ENCODE data around the gene NR2F1-AS1.

Gene NR2F1-AS1

DNA sequence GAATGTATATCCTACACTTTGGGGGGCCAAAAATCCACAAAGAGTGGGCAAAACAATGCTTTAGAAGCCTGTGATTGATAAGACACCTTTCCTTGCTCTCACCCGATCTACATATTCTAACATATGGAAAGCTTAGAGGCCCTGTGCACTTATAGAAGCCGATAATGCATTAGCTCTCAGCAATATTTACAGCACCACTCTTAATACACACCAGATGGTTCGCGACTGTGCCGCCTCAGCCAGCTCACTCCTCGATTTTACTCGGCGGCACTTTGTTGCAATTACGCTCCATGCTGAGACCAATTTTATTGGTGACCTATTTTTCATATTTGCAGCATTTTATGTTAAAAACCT lies 20.8 kb upstream of the NR2F1-AS1 start:
- no peak for TF ChIP-seq LEF1 (IDR thresholded peaks at IDR 0.05; ENCODE audit: borderline replicate concordance)
- TF ChIP-seq TARDBP (IDR thresholded peaks at IDR 0.05) = no peak
- TF ChIP-seq FOXM1 (IDR thresholded peaks at IDR 0.05; ENCODE audit: borderline replicate concordance) = no peak
- TF ChIP-seq, protein P1, sequence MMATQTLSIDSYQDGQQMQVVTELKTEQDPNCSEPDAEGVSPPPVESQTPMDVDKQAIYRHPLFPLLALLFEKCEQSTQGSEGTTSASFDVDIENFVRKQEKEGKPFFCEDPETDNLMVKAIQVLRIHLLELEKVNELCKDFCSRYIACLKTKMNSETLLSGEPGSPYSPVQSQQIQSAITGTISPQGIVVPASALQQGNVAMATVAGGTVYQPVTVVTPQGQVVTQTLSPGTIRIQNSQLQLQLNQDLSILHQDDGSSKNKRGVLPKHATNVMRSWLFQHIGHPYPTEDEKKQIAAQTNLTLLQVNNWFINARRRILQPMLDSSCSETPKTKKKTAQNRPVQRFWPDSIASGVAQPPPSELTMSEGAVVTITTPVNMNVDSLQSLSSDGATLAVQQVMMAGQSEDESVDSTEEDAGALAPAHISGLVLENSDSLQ (IDR thresholded peaks at IDR 0.05) = no peak
- TF ChIP-seq CTBP1 (IDR thresholded peaks at IDR 0.05; ENCODE audit: borderline replicate concordance) = peak; percentile 14; the same call in 1 of the 2 replicates
- no peak for DNase-seq (ENCODE audit: extremely low spot score)
- ChIA-PET POLR2A (interaction anchor here (1.1 to 8.9 kb wide), 4 partner anchors 15 to 199 kb away, joined by 3 to 151 read pairs (median 6); partner anchors contain the start of gene NR2F1), CTCF (interaction anchor here (0.6 to 2.2 kb wide), 5 partner anchors 15 to 199 kb away, joined by 3 to 11 read pairs (median 5); no protein-coding TSS in a partner anchor)

DNA sequence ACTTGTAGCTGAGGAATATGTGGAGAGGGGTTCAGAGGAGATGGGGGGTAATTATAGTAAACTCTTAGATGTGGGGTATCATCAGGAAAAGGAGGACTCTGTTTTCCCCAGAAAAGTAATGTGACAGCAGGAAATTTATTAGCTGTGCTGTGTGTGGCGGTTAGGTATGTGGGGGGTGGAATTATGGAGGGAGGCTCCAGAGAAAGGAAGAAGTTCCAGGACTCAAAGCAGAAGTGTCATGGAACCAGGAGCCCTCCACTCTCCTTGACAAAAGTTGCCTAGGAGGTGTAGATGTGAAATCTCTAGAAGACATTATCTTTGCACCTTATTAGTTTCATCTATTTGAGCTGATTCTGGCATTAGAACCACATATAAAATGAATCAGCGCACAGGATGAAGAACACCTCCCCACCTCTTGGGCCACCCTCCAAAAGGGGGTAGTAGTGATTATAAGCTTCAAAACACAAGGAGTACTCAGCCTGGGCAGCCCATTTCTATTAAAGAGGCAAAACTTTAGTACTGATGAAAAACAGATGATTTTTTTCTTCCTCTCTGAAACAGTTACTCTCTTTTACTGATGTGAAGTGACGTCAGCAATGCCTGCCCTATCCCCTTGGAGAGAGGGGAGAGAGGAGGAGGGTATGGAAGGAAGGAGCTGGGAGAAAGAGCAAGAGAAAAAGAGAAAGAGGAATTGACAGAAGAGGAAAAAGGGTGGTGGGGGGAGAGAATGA lies 20.2 kb upstream of the NR2F1-AS1 start:
- TF ChIP-seq NFRKB (IDR thresholded peaks at IDR 0.05) = no peak
- TF ChIP-seq, protein P1 (IDR thresholded peaks at IDR 0.05) = peak; percentile 90
- TF ChIP-seq CTBP1 (IDR thresholded peaks at IDR 0.05; ENCODE audit: borderline replicate concordance) = peak; percentile 45; the same call in 1 of the 2 replicates
- DNase-seq (ENCODE audit: extremely low spot score) = no peak
- CTCF ChIA-PET = interaction anchor here (0.6 to 2.2 kb wide), 5 partner anchors 15 to 200 kb away, joined by 3 to 11 read pairs (median 5); no protein-coding TSS in a partner anchor
- POLR2A ChIA-PET = interaction anchor here (1.1 to 8.9 kb wide), 5 partner anchors 11 to 200 kb away, joined by 4 to 151 read pairs (median 8); partner anchors contain the start of gene NR2F1

DNA sequence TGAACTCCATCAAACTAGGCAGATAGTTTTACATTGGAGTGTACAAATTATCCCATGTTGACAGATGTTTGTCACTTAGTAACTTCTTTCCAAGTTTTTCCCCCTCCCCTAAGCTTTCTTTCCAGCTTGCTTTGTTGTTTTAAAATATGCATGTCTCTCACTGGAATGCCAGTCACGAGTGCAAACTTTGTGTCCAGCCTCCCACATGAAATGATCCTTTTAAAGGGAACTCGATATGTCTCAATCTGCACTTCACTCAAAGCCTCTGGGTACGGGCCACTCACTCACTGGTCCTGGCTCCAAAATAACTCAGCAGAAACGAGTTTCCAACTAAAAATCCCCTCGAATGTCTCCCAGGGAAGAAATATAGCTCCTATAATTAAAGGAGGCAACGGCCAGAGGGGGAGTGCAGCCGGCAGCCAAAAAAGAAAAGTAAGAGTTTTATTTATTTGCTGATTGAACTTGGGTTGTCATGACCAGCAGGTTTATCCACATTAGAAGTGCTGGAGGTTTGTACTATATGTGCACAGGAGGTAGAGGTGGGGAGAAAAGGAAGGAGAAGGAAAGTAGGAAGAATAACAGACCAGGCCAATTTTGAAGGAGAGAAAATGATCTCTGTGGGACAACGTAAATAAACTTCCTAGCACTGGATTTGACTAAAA lies 19.5 kb upstream of the NR2F1-AS1 start:
- ChIA-PET POLR2A (interaction anchor here (1.2 to 8.9 kb wide), 5 partner anchors 12 to 201 kb away, joined by 3 to 151 read pairs (median 8); partner anchors contain the start of gene NR2F1), CTCF (interaction anchor here (1.4 to 2.2 kb wide), 4 partner anchors 14 to 201 kb away, joined by 3 to 11 read pairs (median 4); no protein-coding TSS in a partner anchor)
- peak; percentile 45 for DNase-seq (ENCODE audit: extremely low spot score)
- TF ChIP-seq HDGF (IDR thresholded peaks at IDR 0.05; ENCODE audit: borderline replicate concordance) = no peak
- no peak for TF ChIP-seq L3MBTL2 (conservative IDR thresholded peaks at IDR 0.05)
- no peak for TF ChIP-seq SP1 (IDR thresholded peaks at IDR 0.05)
- no peak for TF ChIP-seq SUZ12 (IDR thresholded peaks at IDR 0.05)
- TF ChIP-seq, protein P1 (IDR thresholded peaks at IDR 0.05) = peak; percentile 94
- TF ChIP-seq NFRKB (IDR thresholded peaks at IDR 0.05) = no peak
- TF ChIP-seq FOXM1 (IDR thresholded peaks at IDR 0.05; ENCODE audit: borderline replicate concordance) = no peak
- peak; percentile 49 for TF ChIP-seq ARNT (IDR thresholded peaks at IDR 0.05)
- no peak for TF ChIP-seq FOXA1 (IDR thresholded peaks at IDR 0.05)
- TF ChIP-seq CTBP1 (IDR thresholded peaks at IDR 0.05; ENCODE audit: borderline replicate concordance) = peak; percentile 87
- TF ChIP-seq LEF1 (IDR thresholded peaks at IDR 0.05; ENCODE audit: borderline replicate concordance) = peak; percentile 50; the same call in 1 of the 2 replicates
- no peak for TF ChIP-seq TARDBP (IDR thresholded peaks at IDR 0.05)
- no peak for TF ChIP-seq ZNF384 (IDR thresholded peaks at IDR 0.05)
- TF ChIP-seq FOXK2 (IDR thresholded peaks at IDR 0.05) = no peak
- no peak for TF ChIP-seq ELF4 (IDR thresholded peaks at IDR 0.05)
- TF ChIP-seq BHLHE40 (IDR thresholded peaks at IDR 0.05; ENCODE audit: borderline replicate concordance) = no peak

DNA sequence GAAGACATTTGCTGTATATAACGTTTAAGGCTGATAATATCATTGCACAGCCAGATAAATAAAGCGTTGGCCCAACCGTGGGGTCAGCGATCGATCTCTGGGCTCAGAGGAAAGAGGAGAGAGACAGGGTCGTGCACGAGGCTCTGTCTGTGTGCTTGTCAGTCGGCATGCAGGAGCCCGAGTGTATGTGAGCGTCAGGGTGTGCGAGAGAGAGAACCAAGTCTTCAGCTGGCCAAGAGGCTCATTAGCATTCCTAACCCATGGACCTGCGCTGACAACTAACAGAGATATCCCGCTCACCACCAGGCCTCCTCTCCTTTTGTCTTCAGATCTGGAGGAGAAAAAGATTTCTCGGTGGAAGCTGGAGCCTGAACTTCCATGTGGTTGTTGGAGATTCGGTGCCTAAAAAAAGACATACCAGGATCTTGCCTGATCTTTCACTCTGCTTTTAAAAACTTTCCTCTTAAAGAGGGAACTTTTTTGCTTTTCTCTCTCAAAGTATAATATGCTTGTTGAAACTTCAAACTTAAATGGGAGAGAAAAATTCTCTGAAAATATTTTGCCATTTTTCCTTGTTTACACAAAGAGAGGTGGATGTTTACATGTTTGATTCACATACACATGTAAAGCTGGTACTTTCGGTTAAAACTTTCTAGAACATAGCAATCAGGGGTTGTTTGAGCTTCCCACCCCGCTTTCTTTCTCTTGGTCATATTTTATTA lies 18.5 kb upstream of the NR2F1-AS1 start:
- no peak for TF ChIP-seq ZNF384 (IDR thresholded peaks at IDR 0.05)
- TF ChIP-seq, protein P1 (IDR thresholded peaks at IDR 0.05) = peak; percentile 32; the same call in 1 of the 2 replicates
- no peak for TF ChIP-seq SUZ12 (IDR thresholded peaks at IDR 0.05)
- no peak for TF ChIP-seq ARNT (IDR thresholded peaks at IDR 0.05)
- peak; percentile 7; the same call in 1 of the 2 replicates for TF ChIP-seq CTBP1 (IDR thresholded peaks at IDR 0.05; ENCODE audit: borderline replicate concordance)
- no peak for TF ChIP-seq SP1 (IDR thresholded peaks at IDR 0.05)
- no peak for TF ChIP-seq ELF4 (IDR thresholded peaks at IDR 0.05)
- no peak for TF ChIP-seq FOXA1 (IDR thresholded peaks at IDR 0.05)
- TF ChIP-seq BHLHE40 (IDR thresholded peaks at IDR 0.05; ENCODE audit: borderline replicate concordance) = no peak
- TF ChIP-seq TARDBP (IDR thresholded peaks at IDR 0.05) = no peak
- ChIA-PET CTCF (interaction anchor here (1.0 to 2.2 kb wide), 5 partner anchors 8 to 202 kb away, joined by 3 to 5 read pairs (median 3); partner anchors contain the start of gene NR2F1), POLR2A (interaction anchor here (1.0 to 8.9 kb wide), 9 partner anchors 8 to 1037 kb away, joined by 3 to 151 read pairs (median 6); partner anchors contain the start of genes NR2F1 and NR2F1-AS1)
- peak; percentile 46 for DNase-seq (ENCODE audit: extremely low spot score)

DNA sequence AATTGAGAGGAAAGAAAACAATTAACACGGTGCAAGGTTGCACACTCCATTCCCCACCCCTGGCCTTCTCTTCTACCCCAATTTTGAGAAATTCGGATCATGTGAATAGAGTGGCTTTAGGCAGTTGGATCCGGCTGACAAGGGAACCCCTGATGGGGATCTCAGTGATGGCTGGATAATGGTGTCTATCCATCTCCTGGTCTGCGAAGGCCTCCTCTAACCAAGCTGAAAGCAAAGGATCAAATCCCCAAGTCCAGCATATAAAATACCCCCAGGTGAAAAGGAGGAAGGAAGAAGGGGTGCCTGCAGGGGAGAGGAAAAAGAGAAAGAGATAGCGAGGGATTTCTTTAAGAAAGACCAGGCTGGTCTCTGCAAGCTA lies 18.0 kb upstream of the NR2F1-AS1 start:
- ChIA-PET POLR2A (interaction anchor here (0.6 to 8.9 kb wide), 10 partner anchors 9 to 1088 kb away, joined by 3 to 151 read pairs (median 6); partner anchors contain the start of genes NR2F1 and NR2F1-AS1), CTCF (interaction anchor here (1.0 to 1.9 kb wide), 4 partner anchors 9 to 201 kb away, joined by 3 to 6 read pairs (median 3); partner anchors contain the start of gene NR2F1)
- TF ChIP-seq FOXM1 (IDR thresholded peaks at IDR 0.05; ENCODE audit: borderline replicate concordance) (no peak), BHLHE40 (IDR thresholded peaks at IDR 0.05; ENCODE audit: borderline replicate concordance) (no peak), ELF4 (IDR thresholded peaks at IDR 0.05) (no peak), CTBP1 (IDR thresholded peaks at IDR 0.05; ENCODE audit: borderline replicate concordance) (no peak), SUZ12 (IDR thresholded peaks at IDR 0.05) (no peak), SP1 (IDR thresholded peaks at IDR 0.05) (no peak), TARDBP (IDR thresholded peaks at IDR 0.05) (no peak), FOXK2 (IDR thresholded peaks at IDR 0.05) (no peak), NFRKB (IDR thresholded peaks at IDR 0.05) (no peak), L3MBTL2 (conservative IDR thresholded peaks at IDR 0.05) (no peak), ARNT (IDR thresholded peaks at IDR 0.05) (no peak), HDGF (IDR thresholded peaks at IDR 0.05; ENCODE audit: borderline replicate concordance) (no peak), FOXA1 (IDR thresholded peaks at IDR 0.05) (no peak), LEF1 (IDR thresholded peaks at IDR 0.05; ENCODE audit: borderline replicate concordance) (no peak)
- TF ChIP-seq, protein P1 (IDR thresholded peaks at IDR 0.05) = no peak
- DNase-seq (ENCODE audit: extremely low spot score) = no peak
